T-cell (primary cell): ENCODE results near the gene GATAD2A. TPM values are rescaled to one million over a fixed set of nuclear protein-coding genes. Genes with fewer than 3 reads are reported as not detected.

Experiments used
- ATAC-seq, 4 experiments: fragments of 200-7000 bp in 3 of 4; fragments of 150-1000 bp in 1 of 4; cut with Tn5 transposase; replicated peaks in 1 of 4; 1 replicate in 3 of 4; 2 replicates in 1 of 4; pipeline ENCODE4 v1.10.0; 2021; ENCODE audit warnings: moderate library complexity in 3 of 4, mild to moderate bottlenecking in 2 of 4, moderate number of reproducible peaks in 1 of 4
- CTCF ChIA-PET, 2 donors: fragments of 300-600 bp; sonication (Branson Sonifier 250); formaldehyde crosslinking; loops; one replicate each; lab custom pipeline; 2022; ENCODE audit warnings: antibody characterized with exemption in 2 of 2; lab: Charles Lee
- POLR2A ChIA-PET, 2 donors: fragments of 300-600 bp; sonication (Branson Sonifier 250); formaldehyde crosslinking; loops; one replicate each; lab custom pipeline; 2022; ENCODE audit warnings: antibody characterized with exemption in 2 of 2; lab: Charles Lee
- DNase-seq, 35 experiments: peaks; one replicate each; pipeline versions ENCODE4 v3.0.0 to v3.0.0-alpha.2; 2013 to 2023
- H3K27ac ChIP-seq: one replicate; pipeline ENCODE4 v1.5.1; 2013; ENCODE audit warnings: low read length
- H3K27me3 ChIP-seq, 2 experiments: replicated peaks in 1 of 2; 1 replicate in 1 of 2; 2 replicates in 1 of 2; pipeline versions ENCODE4 v1.6.1 to v1.7.0; 2013; ENCODE audit warnings: low read length in 1 of 2, mixed read lengths in 1 of 2; ENCODE audit not compliant: control insufficient read depth in 2 of 2, insufficient read depth in 2 of 2; ENCODE audit errors: extremely low read depth in 1 of 2
- H3K36me3 ChIP-seq, 2 donors: 1 replicate in 1 of 2; 2 replicates in 1 of 2; pipeline versions ENCODE4 v1.6.1 to v1.7.0; 2013; ENCODE audit warnings: low read length in 1 of 2; ENCODE audit not compliant: control insufficient read depth in 2 of 2, insufficient read depth in 1 of 2; ENCODE audit errors: extremely low read depth in 1 of 2
- H3K4me1 ChIP-seq, 2 experiments: 1 replicate in 1 of 2; 2 replicates in 1 of 2; pipeline versions ENCODE4 v1.6.1 to v1.7.0; 2013; ENCODE audit warnings: low read length in 2 of 2, mixed read lengths in 1 of 2; ENCODE audit not compliant: insufficient read depth in 2 of 2, control insufficient read depth in 1 of 2; ENCODE audit errors: extremely low read depth in 1 of 2
- H3K4me3 ChIP-seq, 2 donors: 1 replicate in 1 of 2; 2 replicates in 1 of 2; pipeline versions ENCODE4 v1.5.1 to v1.7.0; 2013; ENCODE audit warnings: mild to moderate bottlenecking in 2 of 2, low read length in 1 of 2, moderate library complexity in 1 of 2; ENCODE audit not compliant: control insufficient read depth in 1 of 2; ENCODE audit errors: extremely low read depth in 1 of 2
- H3K9me3 ChIP-seq: 2 replicates; pipeline ENCODE4 v1.7.0; 2013
- H3K27ac Mint-ChIP-seq, 2 donors: one replicate each; pipeline ENCODE4 v1.8.0; 2020 to 2021; ENCODE audit warnings: mild to moderate bottlenecking in 2 of 2, mixed read lengths in 2 of 2
- H3K27me3 Mint-ChIP-seq, 2 donors: one replicate each; pipeline ENCODE4 v1.8.0; 2021 to 2022; ENCODE audit warnings: mixed read lengths in 2 of 2
- H3K36me3 Mint-ChIP-seq: one replicate; pipeline ENCODE4 v1.8.0; 2021; ENCODE audit warnings: mixed read lengths
- H3K4me1 Mint-ChIP-seq, 3 donors: one replicate each; pipeline ENCODE4 v1.8.0; 2020 to 2022; ENCODE audit warnings: mixed read lengths in 3 of 3, mild to moderate bottlenecking in 1 of 3
- H3K4me3 Mint-ChIP-seq, 3 donors: one replicate each; pipeline ENCODE4 v1.8.0; 2020 to 2022; ENCODE audit warnings: mild to moderate bottlenecking in 3 of 3, mixed read lengths in 3 of 3, moderate library complexity in 3 of 3
- H3K9me3 Mint-ChIP-seq, 3 donors: one replicate each; pipeline ENCODE4 v1.8.0; 2020 to 2022; ENCODE audit warnings: mixed read lengths in 3 of 3
- WGBS: methylation state at CpG from one replicate; pipeline ENCODE4 v1.1.5; 2013; ENCODE audit warnings: missing lambda C conversion rate; ENCODE audit not compliant: insufficient coverage; 5-methylcytosine and 5-hydroxymethylcytosine counted together
- total RNA-seq, 35 experiments: library from RNA in 6 of 35; stranded (reverse) in 6 of 35; fragments of 120-200 nt in 1 of 35; gene quantifications; one replicate each; pipeline versions ENCODE4 v1.2.1 to v1.2.4 and lab custom pipeline; 2013 to 2026

Gene GATAD2A
- total RNA-seq, 5 donors from 2014 or later (not counting 1 experiment from before 2014, with no cell fraction given): 114 to 144 (median 133) TPM

DNA sequence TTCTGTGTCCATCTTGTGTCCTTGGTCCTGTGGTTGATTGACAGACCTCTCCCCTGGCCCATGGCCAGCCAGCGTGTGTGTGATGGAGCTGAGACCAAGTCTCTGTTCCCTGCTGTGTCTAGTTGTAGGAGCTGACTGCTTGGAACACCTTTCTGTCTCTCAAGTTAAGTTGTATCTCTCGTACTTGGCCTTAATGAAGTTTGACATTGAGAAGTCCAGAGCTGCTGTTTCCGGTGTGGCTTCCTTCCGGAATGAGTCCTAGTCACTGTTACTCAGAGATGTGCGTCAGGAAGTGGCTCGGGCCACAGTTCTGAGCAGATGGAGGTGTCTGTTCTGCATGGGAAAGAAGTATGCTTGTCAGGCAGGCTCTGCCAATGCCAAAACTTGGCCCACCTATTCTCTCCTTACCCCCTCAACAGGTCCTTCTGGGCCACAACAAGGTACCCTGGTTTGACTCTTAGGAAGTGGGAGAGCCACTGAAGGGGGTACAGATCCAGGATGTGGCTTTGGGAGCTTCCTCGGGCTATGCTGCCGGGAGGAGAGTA, 54.3 kb downstream of the GATAD2A start:
- Mint-ChIP-seq H3K4me1 (peaks cover 73 to 87% (median 84%) of the 10 kb centered on the region in 3 donors), H3K27me3 (no peaks in the 10 kb centered on the region), H3K27ac (peak overlapping the region; percentile 93 to 100), H3K4me3 (peak overlapping the region; percentile 80 to 97 (median 84)), H3K36me3 (peaks cover 3% of the 10 kb centered on the region), H3K9me3 (no peaks in the 10 kb centered on the region)
- Histone ChIP-seq H3K27ac (peak overlapping the region; percentile 95), H3K4me1 (peaks cover 58 to 93% of the 10 kb centered on the region in 2 experiments), H3K36me3 (peaks cover 0 to 13% of the 10 kb centered on the region in 2 donors), H3K9me3 (no peaks in the 10 kb centered on the region), H3K4me3 (peak overlapping the region; percentile 35 to 45), H3K27me3 (no peaks in the 10 kb centered on the region)
- ATAC-seq (peak; percentile 67 to 70 (median 67)), DNase-seq (peak; percentile 39 to 81 (median 61))
- ChIA-PET CTCF (interaction anchor here in 1 of 2 donors (1.2 kb wide), 1 partner anchor 30 kb away, joined by 6 read pairs; no protein-coding TSS in a partner anchor), POLR2A (interaction anchor here in 1 of 2 donors (0.6 kb wide), 1 partner anchor 10 kb away, joined by 3 read pairs; no protein-coding TSS in a partner anchor)
- WGBS: 3% methylated on average over 5 of the region's 8 CpGs

GRCh38 chr19:19460258-19460731, 54.8 kb downstream of the GATAD2A start:
- Histone ChIP-seq H3K9me3 (no peaks in the 10 kb centered on the region), H3K27ac (peak overlapping the region; percentile 95), H3K36me3 (peaks cover 0 to 18% of the 10 kb centered on the region in 2 donors), H3K4me3 (peak overlapping the region; percentile 35 to 45), H3K27me3 (no peaks in the 10 kb centered on the region), H3K4me1 (peaks cover 58 to 95% of the 10 kb centered on the region in 2 experiments)
- WGBS: 4% methylated on average over 10 of the region's 10 CpGs
- peak; percentile 8 to 26 (median 16) for ATAC-seq
- H3K4me3 Mint-ChIP-seq: peak overlapping the region; percentile 80 to 97 (median 84)
- peak overlapping the region; percentile 93 to 100 for H3K27ac Mint-ChIP-seq
- H3K27me3 Mint-ChIP-seq: no peaks in the 10 kb centered on the region
- H3K4me1 Mint-ChIP-seq: peaks cover 78 to 90% (median 88%) of the 10 kb centered on the region in 3 donors
- ChIA-PET CTCF (no interaction called here), POLR2A (interaction anchor here in 1 of 2 donors (0.6 kb wide), 1 partner anchor 10 kb away, joined by 3 read pairs; no protein-coding TSS in a partner anchor)
- H3K9me3 Mint-ChIP-seq: no peaks in the 10 kb centered on the region
- peak in 4 of 35 experiments; percentile 10 to 50 (median 31) for DNase-seq
- peaks cover 8% of the 10 kb centered on the region for H3K36me3 Mint-ChIP-seq

- ATAC-seq: peak; percentile 67 to 80 (median 75)
- Mint-ChIP-seq H3K4me3 (peak overlapping the region; percentile 80 to 97 (median 84)), H3K4me1 (peaks cover 79 to 89% (median 86%) of the 10 kb centered on the region in 3 donors), H3K27ac (peak overlapping the region; percentile 93 to 100), H3K9me3 (no peaks in the 10 kb centered on the region), H3K36me3 (peaks cover 11% of the 10 kb centered on the region), H3K27me3 (no peaks in the 10 kb centered on the region)
- Histone ChIP-seq H3K27ac (peak overlapping the region; percentile 95), H3K27me3 (no peaks in the 10 kb centered on the region), H3K4me1 (peaks cover 58 to 94% of the 10 kb centered on the region in 2 experiments), H3K36me3 (peaks cover 0 to 23% of the 10 kb centered on the region in 2 donors), H3K4me3 (peak overlapping the region; percentile 35 to 45), H3K9me3 (no peaks in the 10 kb centered on the region)
- 11% methylated on average over 5 of the region's 18 CpGs for WGBS
- peak; percentile 19 to 73 (median 48) for DNase-seq
- ChIA-PET POLR2A (no interaction called here), CTCF (no interaction called here)
Measured at GRCh38 chr19:19460761-19461265, 55.3 kb downstream of the GATAD2A start.

- DNase-seq (no peak), ATAC-seq (no peak)
- ChIA-PET POLR2A (no interaction called here), CTCF (no interaction called here)
- no peaks in the 10 kb centered on the region for H3K9me3 ChIP-seq
- Mint-ChIP-seq H3K4me3 (peak overlapping the region; percentile 80 to 97 (median 84)), H3K36me3 (peaks cover 16% of the 10 kb centered on the region), H3K9me3 (no peaks in the 10 kb centered on the region), H3K27ac (peak overlapping the region; percentile 93 to 100), H3K4me1 (peaks cover 83 to 91% (median 88%) of the 10 kb centered on the region in 3 donors), H3K27me3 (no peaks in the 10 kb centered on the region)
- H3K4me1 ChIP-seq: peaks cover 56 to 92% of the 10 kb centered on the region in 2 experiments
- H3K36me3 ChIP-seq: peaks cover 1 to 25% of the 10 kb centered on the region in 2 donors
- peak overlapping the region; percentile 35 to 45 for H3K4me3 ChIP-seq
- peak overlapping the region; percentile 95 for H3K27ac ChIP-seq
- 93% methylated on average over 2 of the region's 4 CpGs for WGBS
- H3K27me3 ChIP-seq: no peaks in the 10 kb centered on the region
Measured at GRCh38 chr19:19461306-19461670, 55.8 kb downstream of the GATAD2A start.

- 53% methylated on average over 22 of the region's 27 CpGs for WGBS
- Histone ChIP-seq H3K36me3 (peaks cover 6 to 28% of the 10 kb centered on the region in 2 donors), H3K9me3 (no peaks in the 10 kb centered on the region), H3K27me3 (no peaks in the 10 kb centered on the region), H3K4me1 (peaks cover 56 to 88% of the 10 kb centered on the region in 2 experiments), H3K4me3 (peak overlapping the region; percentile 8 to 35), H3K27ac (peak overlapping the region; percentile 95)
- Mint-ChIP-seq H3K4me3 (peak overlapping the region; percentile 80 to 97 (median 84)), H3K36me3 (peaks cover 22% of the 10 kb centered on the region), H3K9me3 (no peaks in the 10 kb centered on the region), H3K27ac (peak overlapping the region; percentile 93 to 100), H3K4me1 (peaks cover 84 to 89% (median 86%) of the 10 kb centered on the region in 3 donors), H3K27me3 (no peaks in the 10 kb centered on the region)
- ATAC-seq (no peak), DNase-seq (peak in 12 of 35 experiments; percentile 13 to 48 (median 24))
- ChIA-PET CTCF (interaction anchor here in 1 of 2 donors (0.6 kb wide), 1 partner anchor 936 kb away, joined by 4 read pairs; no protein-coding TSS in a partner anchor), POLR2A (no interaction called here)
Measured at GRCh38 chr19:19461671-19462622, 56.5 kb downstream of the GATAD2A start.
